ENCODE results near the gene ALOXE3.

Gene ALOXE3

DNA sequence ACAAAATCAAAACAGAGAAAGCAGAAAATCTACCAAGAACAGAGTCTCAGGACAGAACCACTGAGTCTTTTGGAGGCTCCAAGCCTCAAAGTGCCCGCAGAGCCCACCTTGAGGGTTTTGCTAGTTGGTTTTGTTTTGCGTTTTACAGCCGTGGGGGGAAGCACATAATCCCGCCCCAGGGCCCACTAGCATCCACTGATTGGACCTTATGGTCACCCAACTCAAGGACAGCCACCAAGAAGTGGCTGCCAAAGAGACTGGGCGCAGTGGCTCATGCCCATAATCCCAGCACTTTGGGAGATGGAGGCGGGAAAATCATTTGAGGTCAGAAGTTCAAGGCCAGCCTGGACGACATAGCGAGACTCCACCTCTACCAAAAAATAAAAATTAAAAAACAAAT lies 69.6 kb downstream of the ALOXE3 start:
- H3K27ac Mint-ChIP-seq = no peak overlapping the region
- H3K9me3 Mint-ChIP-seq = no peaks in the 10 kb centered on the region
- no peaks in the 10 kb centered on the region for H3K36me3 Mint-ChIP-seq (ENCODE audit: low read depth)
- H3K4me3 Mint-ChIP-seq = no peak overlapping the region
- H3K27me3 Mint-ChIP-seq (ENCODE audit: low read depth) = peaks cover 3% of the 10 kb centered on the region
- DNase-seq (ENCODE audit: low spot score) = no peak
- no peaks in the 10 kb centered on the region for H3K4me1 Mint-ChIP-seq (ENCODE audit: low read depth)

DNA sequence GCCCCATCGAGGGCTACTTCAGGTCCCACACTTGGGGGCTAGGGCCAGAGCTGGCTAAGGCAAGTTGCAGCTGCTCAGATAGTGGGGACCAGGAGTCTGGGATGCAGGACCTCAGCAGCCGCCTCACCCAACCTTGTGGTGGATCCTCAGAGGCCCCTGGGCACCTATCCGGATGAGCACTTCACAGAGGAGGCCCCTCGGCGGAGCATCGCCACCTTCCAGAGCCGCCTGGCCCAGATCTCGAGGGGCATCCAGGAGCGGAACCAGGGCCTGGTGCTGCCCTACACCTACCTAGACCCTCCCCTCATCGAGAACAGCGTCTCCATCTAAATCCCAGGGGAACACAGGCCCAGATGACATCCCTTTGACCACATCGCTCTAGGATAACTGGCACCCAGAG lies 70.1 kb downstream of the ALOXE3 start:
- Mint-ChIP-seq H3K4me1 (ENCODE audit: low read depth) (no peaks in the 10 kb centered on the region), H3K27ac (no peak overlapping the region), H3K36me3 (ENCODE audit: low read depth) (no peaks in the 10 kb centered on the region), H3K4me3 (no peak overlapping the region), H3K9me3 (no peaks in the 10 kb centered on the region), H3K27me3 (ENCODE audit: low read depth) (peaks cover 3% of the 10 kb centered on the region)
- DNase-seq (ENCODE audit: low spot score) = no peak

DNA sequence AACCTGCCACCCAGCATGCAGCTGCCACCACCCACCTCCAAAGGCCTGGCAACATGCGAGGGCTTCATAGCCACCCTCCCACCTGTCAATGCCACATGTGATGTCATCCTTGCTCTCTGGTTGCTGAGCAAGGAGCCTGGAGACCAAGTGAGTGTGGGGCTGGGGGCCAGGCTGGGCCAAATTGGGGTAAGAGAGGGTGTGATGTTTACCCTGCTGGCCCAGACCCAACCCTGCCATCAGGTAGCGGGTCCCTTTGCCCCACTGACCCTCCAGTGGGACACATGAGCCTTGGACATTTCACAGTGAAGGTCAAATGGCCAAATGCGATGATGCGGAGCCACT lies 70.6 kb downstream of the ALOXE3 start:
- Mint-ChIP-seq H3K4me1 (ENCODE audit: low read depth) (no peaks in the 10 kb centered on the region), H3K36me3 (ENCODE audit: low read depth) (no peaks in the 10 kb centered on the region), H3K27ac (no peak overlapping the region), H3K4me3 (no peak overlapping the region), H3K9me3 (no peaks in the 10 kb centered on the region), H3K27me3 (ENCODE audit: low read depth) (peaks cover 3% of the 10 kb centered on the region)
- DNase-seq (ENCODE audit: low spot score) = no peak

DNA sequence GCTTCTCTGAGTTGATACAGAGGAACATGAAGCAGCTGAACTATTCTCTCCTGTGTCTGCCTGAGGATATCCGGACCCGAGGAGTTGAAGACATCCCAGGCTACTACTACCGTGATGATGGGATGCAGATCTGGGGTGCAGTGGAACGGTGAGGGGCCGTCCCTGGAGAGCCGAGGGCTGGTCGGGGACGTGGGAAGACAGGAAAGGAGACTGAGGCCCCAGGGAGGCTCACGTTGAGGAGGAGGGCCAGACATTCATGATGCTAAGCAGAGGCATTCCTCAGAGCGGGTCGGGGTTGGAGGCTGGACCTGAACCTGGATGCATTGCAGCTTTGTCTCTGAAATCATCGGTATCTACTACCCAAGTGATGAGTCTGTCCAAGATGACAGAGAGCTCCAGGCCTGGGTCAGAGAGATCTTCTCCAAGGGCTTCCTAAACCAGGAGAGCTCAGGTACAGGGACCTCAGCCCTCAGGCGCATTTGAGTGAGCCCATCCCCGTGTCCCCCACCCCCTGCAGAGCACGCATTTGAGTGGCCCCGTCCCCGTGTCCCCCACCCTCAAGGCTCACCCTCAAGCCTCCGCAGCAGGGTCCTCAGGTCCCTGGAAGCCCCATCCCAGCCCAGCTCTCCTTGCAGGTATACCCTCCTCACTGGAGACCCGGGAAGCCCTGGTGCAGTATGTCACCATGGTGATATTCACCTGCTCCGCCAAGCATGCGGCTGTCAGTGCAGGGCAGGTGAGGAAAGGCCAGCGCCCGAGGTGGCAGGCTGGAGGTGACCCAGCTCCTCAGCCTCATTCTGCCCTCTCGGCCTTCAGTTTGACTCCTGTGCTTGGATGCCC lies 71.2 kb downstream of the ALOXE3 start:
- no peak overlapping the region for H3K27ac Mint-ChIP-seq
- no peaks in the 10 kb centered on the region for H3K36me3 Mint-ChIP-seq (ENCODE audit: low read depth)
- no peaks in the 10 kb centered on the region for H3K4me1 Mint-ChIP-seq (ENCODE audit: low read depth)
- peaks cover 3% of the 10 kb centered on the region for H3K27me3 Mint-ChIP-seq (ENCODE audit: low read depth)
- no peak for DNase-seq (ENCODE audit: low spot score)
- no peaks in the 10 kb centered on the region for H3K9me3 Mint-ChIP-seq
- H3K4me3 Mint-ChIP-seq = no peak overlapping the region

DNA sequence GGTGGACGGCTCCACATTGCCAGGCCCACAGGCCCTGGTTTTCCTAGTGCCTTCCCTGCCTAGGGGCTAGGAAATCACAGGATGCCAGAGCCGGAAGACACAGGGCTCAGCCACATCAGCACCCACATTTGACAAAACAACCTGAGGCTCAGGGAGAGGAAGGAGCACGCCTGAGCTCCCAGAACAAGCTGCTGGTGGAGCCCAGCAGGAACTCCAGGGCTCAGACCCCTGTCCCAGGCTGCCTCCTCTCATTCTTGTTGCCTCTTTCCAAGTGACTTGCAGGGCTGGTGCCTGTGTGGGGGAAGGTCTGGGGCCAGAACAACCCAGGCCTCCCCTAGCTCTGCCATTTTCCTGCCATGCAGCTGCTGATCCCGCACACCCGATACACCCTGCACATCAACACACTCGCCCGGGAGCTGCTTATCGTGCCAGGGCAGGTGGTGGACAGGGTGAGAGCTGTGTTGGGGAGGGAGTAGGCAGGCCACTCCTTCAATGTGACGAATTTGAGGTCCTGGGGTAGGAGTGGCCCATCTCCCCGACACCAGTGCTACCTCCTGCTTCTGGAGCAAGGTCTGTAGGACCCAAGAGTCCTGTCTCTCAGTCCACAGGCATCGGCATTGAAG lies 71.9 kb downstream of the ALOXE3 start:
- no peak for DNase-seq (ENCODE audit: low spot score)
- H3K4me3 Mint-ChIP-seq = no peak overlapping the region
- H3K36me3 Mint-ChIP-seq (ENCODE audit: low read depth) = no peaks in the 10 kb centered on the region
- H3K27me3 Mint-ChIP-seq (ENCODE audit: low read depth) = peaks cover 3% of the 10 kb centered on the region
- no peaks in the 10 kb centered on the region for H3K4me1 Mint-ChIP-seq (ENCODE audit: low read depth)
- no peak overlapping the region for H3K27ac Mint-ChIP-seq
- H3K9me3 Mint-ChIP-seq = no peaks in the 10 kb centered on the region
